ENCODE data around the gene FA2H.

FA2H gene

GRCh38 chr16:74718140-74718539 is 56.5 kb downstream of the FA2H start:
- Histone ChIP-seq H3K27me3 (ENCODE audit: insufficient read depth, low read length, poor library complexity) (no peaks in the 10 kb centered on the region), H3K4me2 (ENCODE audit: insufficient read depth, low read length) (no peak overlapping the region), H3K4me1 (ENCODE audit: insufficient read depth, low read length) (no peaks in the 10 kb centered on the region), H3K9ac (ENCODE audit: low read depth, low read length) (no peak overlapping the region), H3K27ac (ENCODE audit: low read length) (no peak overlapping the region), H3K36me3 (ENCODE audit: insufficient read depth, low read length) (no peaks in the 10 kb centered on the region), H2AFZ (ENCODE audit: low read depth, low read length) (no peak overlapping the region), H3K79me2 (ENCODE audit: insufficient read depth, low read length) (no peaks in the 10 kb centered on the region), H3K9me3 (ENCODE audit: insufficient read depth, low read length, severe bottlenecking) (no peaks in the 10 kb centered on the region), H3K4me3 (ENCODE audit: low read depth in 1 of 2, low read length in 2 of 2) (no peak overlapping the region), H4K20me1 (ENCODE audit: insufficient read depth, low read length) (no peaks in the 10 kb centered on the region)
- DNase-seq (no peak), ATAC-seq (ENCODE audit: insufficient read depth, low read depth) (no peak)
- TF ChIP-seq EZH2 (IDR thresholded peaks at IDR 0.05; ENCODE audit: borderline replicate concordance, low read depth, low read length, severe bottlenecking) (no peak), CTCF (IDR thresholded peaks at IDR 0.05; ENCODE audit: borderline replicate concordance, extremely low read depth, low read length, poor library complexity, severe bottlenecking) (no peak)

- H3K27me3 ChIP-seq (ENCODE audit: insufficient read depth, low read length, poor library complexity): no peaks in the 10 kb centered on the region
- no peak overlapping the region for H2AFZ ChIP-seq (ENCODE audit: low read depth, low read length)
- no peaks in the 10 kb centered on the region for H4K20me1 ChIP-seq (ENCODE audit: insufficient read depth, low read length)
- DNase-seq (no peak), ATAC-seq (ENCODE audit: insufficient read depth, low read depth) (no peak)
- no peak overlapping the region for H3K9ac ChIP-seq (ENCODE audit: low read depth, low read length)
- no peak overlapping the region for H3K4me3 ChIP-seq (ENCODE audit: low read depth in 1 of 2, low read length in 2 of 2)
- no peaks in the 10 kb centered on the region for H3K9me3 ChIP-seq (ENCODE audit: insufficient read depth, low read length, severe bottlenecking)
- no peak overlapping the region for H3K27ac ChIP-seq (ENCODE audit: low read length)
- no peaks in the 10 kb centered on the region for H3K4me1 ChIP-seq (ENCODE audit: insufficient read depth, low read length)
- H3K4me2 ChIP-seq (ENCODE audit: insufficient read depth, low read length): no peak overlapping the region
- no peaks in the 10 kb centered on the region for H3K79me2 ChIP-seq (ENCODE audit: insufficient read depth, low read length)
- no peaks in the 10 kb centered on the region for H3K36me3 ChIP-seq (ENCODE audit: insufficient read depth, low read length)
- TF ChIP-seq EZH2 (IDR thresholded peaks at IDR 0.05; ENCODE audit: borderline replicate concordance, low read depth, low read length, severe bottlenecking): no peak
- no peak for TF ChIP-seq CTCF (IDR thresholded peaks at IDR 0.05; ENCODE audit: borderline replicate concordance, extremely low read depth, low read length, poor library complexity, severe bottlenecking)
Observed at GRCh38 chr16:74717367-74717766, 57.3 kb downstream of the FA2H start.

GRCh38 chr16:74716355-74716754 is 58.3 kb downstream of the FA2H start:
- Histone ChIP-seq H3K27ac (ENCODE audit: low read length) (no peak overlapping the region), H3K9ac (ENCODE audit: low read depth, low read length) (no peak overlapping the region), H4K20me1 (ENCODE audit: insufficient read depth, low read length) (no peaks in the 10 kb centered on the region), H2AFZ (ENCODE audit: low read depth, low read length) (no peak overlapping the region), H3K27me3 (ENCODE audit: insufficient read depth, low read length, poor library complexity) (no peaks in the 10 kb centered on the region), H3K9me3 (ENCODE audit: insufficient read depth, low read length, severe bottlenecking) (no peaks in the 10 kb centered on the region), H3K79me2 (ENCODE audit: insufficient read depth, low read length) (no peaks in the 10 kb centered on the region), H3K36me3 (ENCODE audit: insufficient read depth, low read length) (no peaks in the 10 kb centered on the region), H3K4me1 (ENCODE audit: insufficient read depth, low read length) (no peaks in the 10 kb centered on the region), H3K4me2 (ENCODE audit: insufficient read depth, low read length) (no peak overlapping the region), H3K4me3 (ENCODE audit: low read depth in 1 of 2, low read length in 2 of 2) (no peak overlapping the region)
- DNase-seq (no peak), ATAC-seq (ENCODE audit: insufficient read depth, low read depth) (no peak)
- TF ChIP-seq EZH2 (IDR thresholded peaks at IDR 0.05; ENCODE audit: borderline replicate concordance, low read depth, low read length, severe bottlenecking) (no peak), CTCF (IDR thresholded peaks at IDR 0.05; ENCODE audit: borderline replicate concordance, extremely low read depth, low read length, poor library complexity, severe bottlenecking) (no peak)

GRCh38 chr16:74713876-74714275 is 60.7 kb downstream of the FA2H start:
- no peak for DNase-seq
- no peak overlapping the region for H2AFZ ChIP-seq (ENCODE audit: low read depth, low read length)
- H3K9me3 ChIP-seq (ENCODE audit: insufficient read depth, low read length, severe bottlenecking): no peaks in the 10 kb centered on the region
- H3K4me1 ChIP-seq (ENCODE audit: insufficient read depth, low read length): no peaks in the 10 kb centered on the region
- H3K27ac ChIP-seq (ENCODE audit: low read length): no peak overlapping the region
- H3K4me2 ChIP-seq (ENCODE audit: insufficient read depth, low read length): no peak overlapping the region
- H3K4me3 ChIP-seq (ENCODE audit: low read depth in 1 of 2, low read length in 2 of 2): no peak overlapping the region
- H3K9ac ChIP-seq (ENCODE audit: low read depth, low read length): no peak overlapping the region
- TF ChIP-seq CTCF (IDR thresholded peaks at IDR 0.05; ENCODE audit: borderline replicate concordance, extremely low read depth, low read length, poor library complexity, severe bottlenecking) (no peak), EZH2 (IDR thresholded peaks at IDR 0.05; ENCODE audit: borderline replicate concordance, low read depth, low read length, severe bottlenecking) (no peak)
- no peaks in the 10 kb centered on the region for H4K20me1 ChIP-seq (ENCODE audit: insufficient read depth, low read length)
- no peak for ATAC-seq (ENCODE audit: insufficient read depth, low read depth)
- H3K27me3 ChIP-seq (ENCODE audit: insufficient read depth, low read length, poor library complexity): no peaks in the 10 kb centered on the region
- no peaks in the 10 kb centered on the region for H3K79me2 ChIP-seq (ENCODE audit: insufficient read depth, low read length)
- no peaks in the 10 kb centered on the region for H3K36me3 ChIP-seq (ENCODE audit: insufficient read depth, low read length)
